IgD-negative memory B cell (primary cell): ENCODE results near the gene ACAD10. TPM values are rescaled to one million over a fixed set of nuclear protein-coding genes. Genes with fewer than 3 reads are reported as not detected.
"Not testable (repeated sequence)": the region's sequence is repeated elsewhere in the genome, so short reads cannot be mapped to it uniquely, and the experiment has no call there.

Experiments
- H3K27ac Mint-ChIP-seq, 3 donors: one replicate each; pipeline ENCODE4 v1.8.0; 2020 to 2022; ENCODE audit warnings: mild to moderate bottlenecking in 3 of 3, mixed read lengths in 3 of 3, moderate library complexity in 1 of 3
- H3K27me3 Mint-ChIP-seq: one replicate; pipeline ENCODE4 v1.8.0; 2021; ENCODE audit warnings: mixed read lengths
- H3K36me3 Mint-ChIP-seq: one replicate; pipeline ENCODE4 v1.8.0; 2020; ENCODE audit warnings: mild to moderate bottlenecking, mixed read lengths
- H3K4me1 Mint-ChIP-seq, 3 donors: one replicate each; pipeline ENCODE4 v1.8.0; 2020 to 2022; ENCODE audit warnings: mixed read lengths in 3 of 3, mild to moderate bottlenecking in 1 of 3
- H3K4me3 Mint-ChIP-seq, 4 donors: one replicate each; pipeline ENCODE4 v1.8.0; 2020 to 2022; ENCODE audit warnings: mild to moderate bottlenecking in 4 of 4, mixed read lengths in 4 of 4, moderate library complexity in 3 of 4
- H3K9me3 Mint-ChIP-seq, 3 donors: one replicate each; pipeline ENCODE4 v1.8.0; 2020 to 2021; ENCODE audit warnings: mixed read lengths in 3 of 3, mild to moderate bottlenecking in 1 of 3
- polyA plus RNA-seq: library from polyadenylated mRNA; unstranded; fragments of 300-500 nt; fragmentation: Illumina TruSeq; gene quantifications from one replicate; pipeline ENCODE4 v1.2.3, GENCODE V29; 2021

Gene ACAD10
- polyA plus RNA-seq, 1 donor from 2014 or later = 17.5 TPM

DNA sequence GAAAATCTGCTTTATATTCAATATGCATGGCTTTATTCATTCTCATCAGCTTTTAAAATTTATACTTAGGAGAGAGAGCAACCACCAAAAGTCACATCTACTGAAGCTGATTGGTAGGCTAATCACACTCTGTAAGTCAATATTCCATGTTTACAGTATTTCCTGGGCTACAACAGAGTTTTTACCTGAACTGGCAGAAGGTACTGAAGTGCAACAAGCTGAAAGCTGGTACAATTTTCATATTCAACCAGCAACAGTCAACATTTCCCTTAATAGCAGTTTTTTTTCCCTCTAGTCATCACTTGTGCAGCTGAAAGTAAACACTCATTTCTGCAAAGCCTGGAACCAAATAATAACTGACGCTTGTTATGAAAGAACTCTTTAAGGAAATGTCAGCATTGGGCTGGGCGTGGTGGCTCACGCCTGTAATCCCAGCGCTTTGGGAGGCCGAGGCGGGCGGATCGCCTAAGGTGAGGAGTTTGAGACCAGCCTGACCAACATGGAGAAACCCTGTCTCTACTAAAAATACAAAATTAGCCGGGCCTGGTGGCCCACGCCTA lies 13.0 kb upstream of the ACAD10 start:
- no peaks in the 10 kb centered on the region for H3K27me3 Mint-ChIP-seq
- H3K36me3 Mint-ChIP-seq = peaks cover 4% of the 10 kb centered on the region
- H3K9me3 Mint-ChIP-seq = no peaks in the 10 kb centered on the region
- H3K4me1 Mint-ChIP-seq = no peaks in the 10 kb centered on the region
- H3K27ac Mint-ChIP-seq = peak overlapping the region in 1 of 3 donors; percentile 14
- H3K4me3 Mint-ChIP-seq = no peak overlapping the region

GRCh38 chr12:111673503-111673902 lies 12.3 kb upstream of the ACAD10 start:
- Mint-ChIP-seq H3K4me3 (no peak overlapping the region), H3K27ac (no peak overlapping the region), H3K36me3 (peaks cover 4% of the 10 kb centered on the region), H3K27me3 (no peaks in the 10 kb centered on the region), H3K4me1 (no peaks in the 10 kb centered on the region), H3K9me3 (no peaks in the 10 kb centered on the region)

DNA sequence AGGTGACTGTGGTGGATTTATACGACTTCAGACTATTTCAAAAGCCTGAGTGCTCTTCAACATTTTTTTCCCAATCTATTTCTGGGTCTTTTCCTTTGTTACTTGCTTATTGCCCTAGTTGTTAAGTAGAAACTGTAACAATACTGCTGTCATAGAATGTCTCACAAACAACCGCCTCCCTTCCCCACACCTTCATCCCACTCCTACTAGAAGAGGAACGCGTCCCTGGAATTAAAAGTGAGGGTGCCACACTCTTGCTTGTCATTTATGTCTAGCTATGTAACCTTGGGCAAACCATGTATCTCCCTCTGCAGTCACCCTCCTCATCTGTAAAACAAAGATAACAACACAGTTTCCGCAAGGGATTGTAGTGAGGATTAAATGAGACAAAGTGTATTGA lies 8.7 kb upstream of the ACAD10 start:
- no peaks in the 10 kb centered on the region for H3K27me3 Mint-ChIP-seq
- peaks cover 2% of the 10 kb centered on the region for H3K36me3 Mint-ChIP-seq
- H3K9me3 Mint-ChIP-seq = no peaks in the 10 kb centered on the region
- H3K27ac Mint-ChIP-seq = no peak overlapping the region
- no peak overlapping the region for H3K4me3 Mint-ChIP-seq
- no peaks in the 10 kb centered on the region for H3K4me1 Mint-ChIP-seq

- peak overlapping the region; percentile 92 to 99 (median 95) for H3K4me3 Mint-ChIP-seq
- H3K27me3 Mint-ChIP-seq, H3K9me3 Mint-ChIP-seq, H3K36me3 Mint-ChIP-seq: not testable (repeated sequence)
- H3K27ac Mint-ChIP-seq = peak overlapping the region; percentile 98
- peaks cover 19 to 33% (median 29%) of the 10 kb centered on the region in 3 donors for H3K4me1 Mint-ChIP-seq
Observed at GRCh38 chr12:111684485-111685198, 1.2 kb upstream of the ACAD10 start.

DNA sequence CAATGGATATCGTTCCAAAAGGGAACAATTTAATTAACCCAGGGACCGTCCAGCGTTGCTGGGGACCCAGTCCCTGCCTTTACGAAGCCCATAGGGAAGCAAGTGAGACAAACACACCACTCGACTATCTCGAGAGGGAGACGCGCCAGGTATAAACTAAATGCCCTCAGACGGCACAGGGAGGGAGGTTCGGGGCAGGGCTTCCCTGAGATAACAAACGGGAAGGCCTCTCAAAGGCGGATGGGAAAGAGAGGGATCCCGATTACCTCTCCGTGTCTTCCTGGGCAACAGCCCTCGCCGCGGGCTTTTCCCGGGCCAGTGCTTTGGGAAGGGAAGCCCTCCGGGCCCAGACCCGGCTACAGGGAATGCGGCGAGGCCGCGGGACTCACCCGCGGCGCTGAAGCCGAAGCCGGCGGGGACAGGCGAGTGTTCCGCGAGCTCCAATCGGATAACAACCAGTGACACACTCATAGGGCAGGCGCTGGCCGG lies 487 bp upstream of the ACAD10 start:
- H3K27ac Mint-ChIP-seq = peak overlapping the region; percentile 98
- H3K27me3 Mint-ChIP-seq = peaks cover 2% of the 10 kb centered on the region
- H3K4me1 Mint-ChIP-seq = peaks cover 19 to 33% (median 29%) of the 10 kb centered on the region in 3 donors
- no peaks in the 10 kb centered on the region for H3K36me3 Mint-ChIP-seq
- H3K9me3 Mint-ChIP-seq = no peaks in the 10 kb centered on the region
- peak overlapping the region; percentile 92 to 99 (median 95) for H3K4me3 Mint-ChIP-seq

DNA sequence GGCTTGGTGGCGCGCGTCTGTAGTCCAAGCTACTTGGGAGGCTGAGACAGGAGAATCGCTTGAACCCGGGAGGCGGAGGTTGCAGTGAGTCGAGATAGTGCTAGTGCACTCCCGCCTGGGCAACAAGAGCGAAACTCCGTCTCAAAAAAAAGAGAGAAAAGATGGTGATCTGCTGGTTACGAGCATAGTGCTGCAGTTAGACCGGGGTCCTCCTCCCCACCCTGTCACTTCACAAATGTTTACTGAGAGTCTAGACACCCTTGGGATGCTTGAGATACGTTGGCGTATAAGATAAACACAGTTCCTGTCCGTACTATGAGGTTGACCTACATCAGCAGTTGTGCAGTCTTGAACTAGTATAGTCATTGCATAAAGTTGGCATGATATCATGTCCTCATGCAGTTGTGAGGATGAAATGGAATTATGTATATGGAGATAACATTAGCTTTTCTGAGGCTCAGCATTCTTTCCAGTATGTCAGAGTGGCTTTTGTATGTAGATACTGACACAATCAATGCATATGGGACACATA lies 787 bp downstream of the ACAD10 start:
- Mint-ChIP-seq H3K4me3 (peak overlapping the region; percentile 92 to 99 (median 95)), H3K27ac (peak overlapping the region; percentile 98), H3K27me3 (peaks cover 2% of the 10 kb centered on the region), H3K9me3 (no peaks in the 10 kb centered on the region), H3K36me3 (no peaks in the 10 kb centered on the region), H3K4me1 (peaks cover 19 to 35% (median 33%) of the 10 kb centered on the region in 3 donors)

DNA sequence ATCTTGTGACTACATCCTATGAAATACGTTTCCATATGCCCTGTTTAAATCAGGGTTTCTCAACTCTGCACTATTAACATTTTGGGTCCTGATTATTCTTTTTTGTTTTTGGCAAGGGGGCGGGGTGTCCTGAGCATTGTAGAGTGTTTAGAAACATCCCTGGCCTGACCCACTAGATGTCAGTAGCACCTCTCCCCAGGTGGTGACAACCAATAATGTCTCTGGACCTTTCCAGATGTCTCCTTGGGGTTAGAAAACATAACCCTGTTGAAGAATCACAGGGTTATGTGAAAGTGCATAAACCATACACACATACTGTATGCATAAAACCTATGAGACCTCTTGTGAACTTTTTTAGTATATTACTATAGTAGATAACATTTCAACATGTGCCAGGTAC lies 1.4 kb downstream of the ACAD10 start:
- Mint-ChIP-seq H3K9me3 (no peaks in the 10 kb centered on the region), H3K27me3 (peaks cover 2% of the 10 kb centered on the region), H3K27ac (peak overlapping the region; percentile 71 to 98 (median 98)), H3K4me1 (peaks cover 19 to 35% (median 33%) of the 10 kb centered on the region in 3 donors), H3K36me3 (no peaks in the 10 kb centered on the region), H3K4me3 (peak overlapping the region; percentile 92 to 99 (median 95))

DNA sequence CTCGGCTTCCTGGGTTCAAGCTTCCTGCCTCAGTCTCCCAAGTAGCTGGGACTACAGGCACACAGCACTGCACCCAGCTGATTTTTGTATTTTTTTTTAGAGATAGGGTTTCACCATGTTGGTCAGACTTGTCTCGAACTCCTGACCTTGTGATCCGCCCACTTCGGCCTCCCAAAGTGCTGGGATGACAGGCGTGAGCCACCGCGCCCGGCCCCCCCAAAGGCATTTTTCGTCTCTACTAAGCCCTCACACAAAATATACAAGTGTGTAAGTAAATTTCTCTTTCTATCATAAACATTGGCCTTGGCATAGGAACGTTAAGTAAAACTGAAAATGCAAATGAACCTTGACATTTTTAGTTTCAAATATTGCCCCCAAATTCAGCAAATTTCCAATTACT lies 2.1 kb downstream of the ACAD10 start:
- Mint-ChIP-seq H3K4me1 (peaks cover 19 to 34% (median 32%) of the 10 kb centered on the region in 3 donors), H3K4me3 (peak overlapping the region in 2 of 4 donors; percentile 63 to 92), H3K9me3 (no peaks in the 10 kb centered on the region), H3K27ac (no peak overlapping the region), H3K36me3 (no peaks in the 10 kb centered on the region), H3K27me3 (peaks cover 2% of the 10 kb centered on the region)

DNA sequence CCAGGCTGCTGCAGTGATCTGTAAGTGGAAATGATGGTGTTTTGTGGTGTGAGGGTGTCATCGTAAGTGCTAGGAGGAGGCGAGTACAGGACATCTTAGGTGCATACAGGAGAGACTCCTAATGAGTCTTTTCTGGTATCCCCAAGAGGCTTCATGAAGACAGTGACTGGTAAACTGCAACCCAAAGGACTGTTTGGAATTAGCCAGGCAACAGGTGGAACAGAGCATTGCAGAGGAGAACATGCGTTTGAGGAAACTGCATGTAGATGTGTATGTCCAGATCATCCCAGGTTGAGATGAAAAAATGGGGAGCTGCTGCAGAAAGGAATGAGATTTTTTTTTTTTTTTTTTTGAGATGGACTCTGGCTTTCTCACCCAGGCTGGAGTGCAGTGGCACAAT lies 5.4 kb downstream of the ACAD10 start:
- no peaks in the 10 kb centered on the region for H3K27me3 Mint-ChIP-seq
- no peaks in the 10 kb centered on the region for H3K9me3 Mint-ChIP-seq
- H3K4me1 Mint-ChIP-seq = peaks cover 8 to 15% (median 12%) of the 10 kb centered on the region in 3 donors
- H3K4me3 Mint-ChIP-seq = no peak overlapping the region
- H3K27ac Mint-ChIP-seq = no peak overlapping the region
- peaks cover 4% of the 10 kb centered on the region for H3K36me3 Mint-ChIP-seq

DNA sequence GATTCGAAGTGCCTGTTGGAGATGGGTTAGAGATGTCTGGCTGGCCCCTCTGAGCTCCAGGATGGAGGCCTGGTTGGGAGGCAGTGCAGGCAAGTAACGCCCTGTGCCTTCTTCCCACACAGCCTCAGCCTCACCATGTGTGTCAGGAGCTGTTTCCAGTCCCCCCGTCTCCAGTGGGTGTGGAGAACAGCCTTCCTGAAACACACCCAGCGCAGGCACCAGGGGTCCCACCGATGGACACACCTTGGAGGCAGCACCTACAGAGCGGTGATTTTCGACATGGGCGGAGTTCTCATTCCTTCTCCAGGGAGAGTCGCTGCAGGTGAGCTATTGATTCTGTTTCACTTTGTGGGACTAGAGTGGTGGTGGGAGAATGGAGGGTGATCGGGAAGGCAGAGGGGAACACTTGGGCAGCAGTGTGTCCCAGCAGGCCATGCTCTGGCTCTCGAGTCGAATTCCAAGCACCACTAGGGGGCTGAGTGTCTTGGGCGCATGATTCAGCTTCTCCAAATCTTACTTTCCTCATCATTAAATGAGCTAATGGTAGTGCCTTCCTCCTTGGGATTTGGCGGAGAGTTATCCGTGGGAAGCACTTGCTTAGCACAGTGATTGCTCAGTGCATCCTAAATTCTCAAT lies 6.8 kb downstream of the ACAD10 start:
- no peaks in the 10 kb centered on the region for H3K27me3 Mint-ChIP-seq
- H3K27ac Mint-ChIP-seq = no peak overlapping the region
- H3K36me3 Mint-ChIP-seq = peaks cover 4% of the 10 kb centered on the region
- peaks cover 1 to 6% (median 2%) of the 10 kb centered on the region in 3 donors for H3K4me1 Mint-ChIP-seq
- no peak overlapping the region for H3K4me3 Mint-ChIP-seq
- no peaks in the 10 kb centered on the region for H3K9me3 Mint-ChIP-seq

GRCh38 chr12:111693818-111694217 lies 8.0 kb downstream of the ACAD10 start:
- Mint-ChIP-seq H3K4me1 (peaks cover 0 to 6% (median 1%) of the 10 kb centered on the region in 3 donors), H3K27ac (no peak overlapping the region), H3K9me3 (no peaks in the 10 kb centered on the region), H3K27me3 (no peaks in the 10 kb centered on the region), H3K36me3 (peaks cover 4% of the 10 kb centered on the region), H3K4me3 (no peak overlapping the region)

GRCh38 chr12:111699962-111700361 lies 14.1 kb downstream of the ACAD10 start:
- Mint-ChIP-seq H3K27me3 (no peaks in the 10 kb centered on the region), H3K4me1 (peaks cover 0 to 3% (median 1%) of the 10 kb centered on the region in 3 donors), H3K9me3 (no peaks in the 10 kb centered on the region), H3K4me3 (no peak overlapping the region), H3K27ac (no peak overlapping the region), H3K36me3 (peaks cover 5% of the 10 kb centered on the region)

- Mint-ChIP-seq H3K36me3 (peaks cover 10% of the 10 kb centered on the region), H3K27me3 (no peaks in the 10 kb centered on the region), H3K27ac (no peak overlapping the region), H3K4me3 (no peak overlapping the region), H3K9me3 (no peaks in the 10 kb centered on the region), H3K4me1 (peaks cover 0 to 3% (median 1%) of the 10 kb centered on the region in 3 donors)
Observed at GRCh38 chr12:111705672-111706071, 19.8 kb downstream of the ACAD10 start.

DNA sequence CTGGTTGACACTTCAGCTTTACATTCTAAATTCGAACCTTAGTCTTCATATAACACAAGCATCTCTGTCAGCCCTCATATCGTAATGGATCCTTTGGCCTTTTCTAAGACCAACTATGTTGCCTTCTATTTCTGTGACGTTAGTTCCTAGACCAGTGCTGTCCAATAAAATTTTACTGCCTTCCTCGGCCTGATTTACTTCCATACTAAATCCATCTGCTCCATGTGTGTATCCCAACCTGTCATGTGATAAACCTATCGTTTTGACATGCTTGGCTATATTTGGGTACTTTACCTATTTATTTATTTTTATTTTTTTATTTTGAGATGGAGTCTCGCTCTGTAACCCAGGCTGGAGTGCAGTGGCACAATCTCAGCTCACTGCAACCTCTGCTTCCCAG lies 20.3 kb downstream of the ACAD10 start:
- H3K27ac Mint-ChIP-seq = no peak overlapping the region
- no peaks in the 10 kb centered on the region for H3K27me3 Mint-ChIP-seq
- no peaks in the 10 kb centered on the region for H3K9me3 Mint-ChIP-seq
- H3K4me1 Mint-ChIP-seq = peaks cover 0 to 3% (median 1%) of the 10 kb centered on the region in 3 donors
- H3K4me3 Mint-ChIP-seq = no peak overlapping the region
- peaks cover 10% of the 10 kb centered on the region for H3K36me3 Mint-ChIP-seq

GRCh38 chr12:111715279-111715678 lies 29.4 kb downstream of the ACAD10 start:
- no peaks in the 10 kb centered on the region for H3K9me3 Mint-ChIP-seq
- H3K27me3 Mint-ChIP-seq = no peaks in the 10 kb centered on the region
- peaks cover 14% of the 10 kb centered on the region for H3K36me3 Mint-ChIP-seq
- H3K4me3 Mint-ChIP-seq = no peak overlapping the region
- no peaks in the 10 kb centered on the region for H3K4me1 Mint-ChIP-seq
- no peak overlapping the region for H3K27ac Mint-ChIP-seq
